GM23248 (cell line): ENCODE measurements around the gene FAM168A.

Experiments
- EZH2 ChIP-seq: fragments of 200-600 bp; sonication (generic); IDR thresholded peaks from 2 replicates; pipeline ENCODE4 v1.6.1; 2018; ENCODE audit warnings: antibody characterized with exemption, mild to moderate bottlenecking; ENCODE audit not compliant: insufficient read depth, poor library complexity, severe bottlenecking
- EZH2phosphoT487 ChIP-seq: fragments of 200-600 bp; sonication (generic); IDR thresholded peaks from 2 replicates; pipeline ENCODE4 v1.6.1; 2018; ENCODE audit warnings: antibody characterized with exemption, moderate library complexity, mild to moderate bottlenecking, low read depth; ENCODE audit not compliant: insufficient read depth

- TF ChIP-seq EZH2: no peak
- no peak for TF ChIP-seq EZH2phosphoT487
These were observed 25.8 kb upstream of the FAM168A start for GRCh38 chr11:73623686-73624085.
